HS-5 (cell line): ENCODE measurements around the gene VSTM2B.

Source experiments
- DNase-seq: peaks from one replicate; pipeline ENCODE4 v3.0.0-alpha.2; 2012; ENCODE audit warnings: low read depth

The VSTM2B gene

GRCh38 chr19:29516358-29516725 lies 9.5 kb upstream of the VSTM2B start:
- DNase-seq, result no peak

GRCh38 chr19:29516821-29517395 lies 8.9 kb upstream of the VSTM2B start:
- no peak for DNase-seq

DNA sequence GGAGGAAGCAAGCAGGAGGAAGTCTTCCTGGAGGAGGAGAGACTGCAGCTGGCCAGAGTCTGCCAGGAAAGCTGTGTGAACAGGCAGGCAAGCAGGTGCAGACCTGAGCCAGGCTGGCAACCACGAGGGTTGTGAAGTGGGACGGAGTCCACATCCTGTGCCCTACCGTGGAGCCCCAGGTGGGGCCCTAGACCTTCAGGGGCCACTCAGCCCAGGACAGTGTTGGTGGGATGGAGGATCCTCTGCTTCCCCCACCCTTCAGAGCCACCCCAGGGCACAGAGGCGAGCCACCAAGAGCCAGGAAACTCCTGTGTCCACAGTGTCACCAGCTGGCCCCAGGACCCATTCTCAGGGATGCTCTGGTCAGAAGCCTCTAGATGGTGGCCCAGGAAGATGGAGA lies 8.4 kb upstream of the VSTM2B start:
- no peak for DNase-seq

DNA sequence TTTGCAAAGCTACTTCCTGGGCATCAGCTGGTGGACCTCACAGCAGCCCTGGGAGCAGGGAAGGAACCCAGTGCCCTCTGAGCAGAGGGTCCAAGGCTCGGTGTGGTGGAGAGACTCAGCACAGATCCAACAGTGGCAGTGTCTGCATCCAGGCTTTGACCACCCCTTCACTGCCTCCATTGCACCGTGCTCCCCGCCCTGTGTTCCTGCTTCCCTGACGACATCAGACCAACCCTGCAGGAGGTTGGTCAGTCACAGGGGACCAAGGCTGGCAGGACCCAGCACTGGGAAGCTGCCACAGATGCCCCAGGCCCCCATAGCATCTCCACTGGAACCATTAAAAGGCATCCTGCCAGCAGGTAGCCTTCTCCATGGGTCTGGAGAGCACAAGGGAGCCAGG lies 7.8 kb upstream of the VSTM2B start:
- no peak for DNase-seq

DNA sequence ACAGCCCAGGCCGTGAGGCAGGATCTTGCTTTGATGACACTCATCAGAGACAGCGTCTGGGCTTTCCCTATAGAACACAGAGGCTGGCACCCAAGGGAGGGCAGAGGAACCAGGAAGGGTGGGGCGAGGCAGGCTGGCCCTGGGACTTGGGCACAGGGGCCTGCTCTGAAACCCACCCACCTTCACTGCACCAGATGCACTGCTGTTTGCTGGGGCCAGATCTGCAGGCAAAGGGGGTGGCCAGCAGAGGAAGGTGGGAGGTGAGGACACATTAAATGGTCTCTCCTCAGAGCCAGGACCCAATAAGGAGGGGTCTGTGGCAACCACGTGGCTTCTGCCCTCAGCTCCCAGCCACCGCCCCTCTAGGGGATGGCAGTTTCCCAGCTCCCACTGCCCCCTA lies 6.6 kb upstream of the VSTM2B start:
- no peak for DNase-seq

- DNase-seq, result no peak
Observed at GRCh38 chr19:29519931-29520330, 5.9 kb upstream of the VSTM2B start.

DNA sequence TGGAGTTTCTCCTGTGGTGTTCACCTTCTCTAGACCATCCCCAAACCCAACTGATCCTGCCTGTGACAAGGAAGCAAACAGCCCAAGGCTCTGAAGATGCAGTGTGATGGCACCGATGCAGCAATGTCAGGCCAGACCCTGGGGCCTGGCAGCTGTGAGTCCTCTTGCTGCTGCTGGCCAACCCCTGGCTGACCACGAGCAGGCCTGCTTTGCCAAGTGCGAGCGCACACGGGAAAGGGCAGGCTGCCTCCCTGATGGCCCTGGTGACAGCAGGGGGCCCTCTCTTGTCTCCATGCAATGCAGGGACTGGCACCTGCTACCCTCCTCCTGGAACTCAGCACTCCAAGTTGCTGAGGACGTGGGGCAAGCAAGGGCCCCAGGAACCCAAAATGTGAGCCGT lies 5.4 kb upstream of the VSTM2B start:
- DNase-seq, result no peak

DNA sequence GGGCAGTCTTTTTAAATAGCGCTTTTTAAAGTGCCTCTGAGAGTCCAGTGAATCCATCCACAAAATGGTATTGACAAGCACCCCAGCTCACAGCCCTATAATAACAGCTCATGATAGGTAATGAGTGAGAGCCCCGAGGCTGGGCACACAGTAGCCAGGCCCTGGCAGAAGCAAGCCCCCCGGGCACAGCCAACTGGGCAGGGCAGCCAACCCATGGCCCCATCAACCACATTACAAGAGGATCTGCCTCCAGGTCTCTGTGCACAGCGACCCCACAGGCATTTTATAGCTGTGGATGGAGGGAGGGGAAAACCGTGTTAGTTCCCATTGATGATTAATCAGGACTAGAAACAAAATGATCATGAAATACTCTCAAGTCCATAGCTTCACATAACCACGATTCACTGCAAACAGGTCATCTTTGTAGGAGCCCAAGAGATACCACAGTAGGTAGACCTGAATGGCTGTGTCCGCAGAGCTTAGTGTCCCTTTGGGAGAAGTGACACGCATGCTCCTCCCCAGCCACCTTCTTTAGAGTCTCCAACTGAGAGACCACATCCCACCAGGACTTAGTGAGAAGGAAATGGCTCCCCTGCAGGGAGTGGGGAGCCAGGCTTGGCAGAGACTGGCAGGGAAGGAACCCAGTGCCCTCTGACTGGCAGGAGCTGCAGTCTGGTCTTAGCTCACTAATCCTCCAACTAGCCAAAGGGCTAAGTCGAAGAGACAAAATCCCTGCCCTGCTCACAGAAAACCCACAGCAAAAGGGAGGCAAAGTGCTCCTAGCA lies 4.3 kb upstream of the VSTM2B start:
- no peak for DNase-seq

DNA sequence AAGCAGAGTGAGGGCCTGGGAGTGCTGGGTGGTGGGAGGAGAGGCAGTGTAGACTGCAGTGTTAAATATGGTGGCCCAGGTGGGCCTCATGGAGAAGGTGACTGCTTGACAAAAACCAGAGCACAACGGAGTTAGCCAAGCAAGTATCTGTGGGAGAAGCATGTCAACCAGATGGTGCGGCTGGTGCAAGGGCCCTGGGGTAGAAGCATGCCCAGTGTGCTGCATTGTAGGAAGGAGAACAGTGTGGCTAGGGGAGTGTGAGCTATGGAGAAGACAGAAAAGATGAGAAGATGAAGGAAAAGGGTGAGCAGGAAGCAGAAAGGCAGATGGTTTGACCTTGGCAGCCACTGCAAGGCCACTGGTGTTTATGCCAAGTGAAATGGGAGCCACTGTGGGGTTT lies 2.2 kb upstream of the VSTM2B start:
- no peak for DNase-seq

DNA sequence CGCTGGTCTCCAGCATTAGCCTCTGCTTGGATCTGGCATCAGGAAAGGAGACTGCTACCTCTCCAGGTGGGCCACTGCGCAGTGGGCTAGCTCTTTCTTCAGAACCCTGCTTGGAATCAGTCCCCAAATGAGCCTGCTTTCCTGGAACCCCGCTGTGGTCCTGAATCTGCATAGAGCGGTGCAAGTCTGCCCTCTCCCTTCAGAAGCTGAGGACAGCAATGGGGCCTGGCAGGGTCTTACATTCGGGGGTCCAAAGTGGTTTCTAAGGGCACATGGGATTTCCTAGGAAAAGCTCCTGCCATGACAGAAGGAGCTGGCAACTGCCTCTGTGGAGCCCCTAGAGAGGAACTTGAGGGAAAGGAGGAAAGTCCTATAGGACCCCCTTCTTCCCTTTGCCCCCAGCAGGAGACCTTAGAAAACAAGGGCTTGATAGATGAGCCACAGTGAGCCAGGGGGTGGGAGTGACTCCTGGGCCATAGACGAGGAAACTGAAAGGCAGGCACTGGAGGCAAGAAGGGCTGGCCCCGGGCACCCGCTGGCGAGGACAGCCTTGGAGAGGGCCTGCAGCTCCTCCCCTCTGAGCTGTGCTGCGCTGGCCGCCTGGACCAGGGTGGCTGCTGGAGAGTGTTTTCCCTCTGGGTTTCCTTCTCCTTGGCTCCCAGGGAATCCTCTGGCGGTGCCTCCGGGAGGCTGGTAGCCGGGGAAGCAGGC lies 1.4 kb upstream of the VSTM2B start:
- DNase-seq, result no peak

DNA sequence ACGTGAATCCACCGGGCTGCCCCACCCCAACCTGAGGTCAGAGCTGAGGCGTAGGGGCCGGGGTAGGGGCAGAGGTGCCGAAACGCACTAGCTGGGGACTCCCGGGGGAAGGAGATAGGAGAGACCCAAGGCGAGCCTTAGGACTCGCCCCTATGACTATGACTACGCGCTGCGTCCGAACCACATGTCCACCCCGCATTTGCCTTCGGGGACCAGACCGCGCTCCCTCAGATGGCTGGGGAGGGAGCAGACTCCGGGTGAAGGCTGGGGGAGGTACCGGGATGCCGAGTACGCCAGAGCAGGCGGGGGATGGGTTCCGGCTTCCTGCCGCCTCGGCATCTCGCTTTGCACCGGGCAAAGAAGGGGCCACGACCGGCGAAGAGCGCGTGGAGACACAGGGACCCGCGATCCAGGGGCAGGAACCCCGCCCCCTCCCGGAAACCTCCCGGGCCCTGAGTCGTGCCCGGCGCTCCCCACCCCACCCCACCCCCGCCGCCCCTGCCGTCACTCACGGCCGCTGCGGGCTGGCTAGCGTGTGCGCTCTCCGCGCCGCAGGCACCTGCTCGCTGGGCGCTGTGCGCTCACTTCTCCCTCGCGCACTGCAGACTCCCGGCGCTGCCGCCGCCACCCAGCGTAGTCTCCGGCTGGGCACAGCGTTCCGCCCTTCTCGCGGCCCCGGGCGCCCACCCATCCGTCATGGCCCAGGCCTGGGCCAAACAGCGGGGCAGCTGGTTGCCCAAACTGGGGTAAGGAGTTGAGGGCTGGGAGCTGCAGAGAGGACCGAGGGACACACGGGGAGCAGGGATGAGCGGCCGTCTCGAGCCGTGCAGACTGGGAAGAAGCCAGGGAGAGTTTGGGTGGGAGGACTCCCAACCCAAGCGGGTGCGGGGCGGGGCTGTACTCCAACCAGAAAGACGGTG lies 622 bp upstream of the VSTM2B start:
- DNase-seq, result no peak

GRCh38 chr19:29526730-29527499 lies 1.1 kb downstream of the VSTM2B start:
- DNase-seq, result no peak

DNA sequence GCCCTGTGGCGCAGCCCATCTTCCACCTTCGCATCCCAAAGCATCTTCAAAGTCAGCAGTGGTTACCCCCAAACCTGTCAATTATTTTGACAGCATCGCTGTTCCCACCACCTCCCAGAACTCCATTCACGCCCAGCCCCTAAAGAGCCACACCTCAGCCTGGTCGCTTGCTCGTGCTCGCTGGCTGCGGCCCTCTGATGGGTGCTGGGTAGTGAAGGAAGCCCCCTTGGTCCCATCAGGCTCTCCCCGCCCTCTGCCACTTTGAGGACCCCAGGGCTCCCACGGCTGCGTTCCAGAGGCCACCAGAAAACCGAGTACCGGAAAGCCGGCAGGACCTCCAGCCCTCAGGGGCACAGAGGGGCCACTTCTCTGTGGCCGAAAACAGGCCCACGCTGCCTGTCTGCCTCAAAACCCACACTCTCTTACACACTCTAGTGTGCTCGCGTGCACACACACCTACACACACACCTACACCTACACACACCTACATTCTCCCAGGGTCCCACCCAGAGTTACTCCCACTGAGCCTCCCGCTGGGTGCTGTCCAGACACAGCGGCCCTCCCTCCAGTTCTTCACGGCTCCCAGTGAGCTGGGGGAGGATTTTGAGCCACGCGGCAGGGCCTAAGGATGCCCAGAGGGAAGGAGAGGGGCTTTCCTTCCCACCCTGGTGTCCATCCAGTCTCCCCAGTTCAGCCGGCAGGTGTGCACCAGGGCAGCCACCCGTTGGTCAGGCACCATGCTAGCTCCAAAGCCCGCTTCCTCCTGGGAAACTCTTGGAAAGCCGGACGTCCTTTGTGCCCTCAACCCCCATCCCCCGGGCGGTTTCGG lies 1.9 kb downstream of the VSTM2B start:
- no peak for DNase-seq

DNA sequence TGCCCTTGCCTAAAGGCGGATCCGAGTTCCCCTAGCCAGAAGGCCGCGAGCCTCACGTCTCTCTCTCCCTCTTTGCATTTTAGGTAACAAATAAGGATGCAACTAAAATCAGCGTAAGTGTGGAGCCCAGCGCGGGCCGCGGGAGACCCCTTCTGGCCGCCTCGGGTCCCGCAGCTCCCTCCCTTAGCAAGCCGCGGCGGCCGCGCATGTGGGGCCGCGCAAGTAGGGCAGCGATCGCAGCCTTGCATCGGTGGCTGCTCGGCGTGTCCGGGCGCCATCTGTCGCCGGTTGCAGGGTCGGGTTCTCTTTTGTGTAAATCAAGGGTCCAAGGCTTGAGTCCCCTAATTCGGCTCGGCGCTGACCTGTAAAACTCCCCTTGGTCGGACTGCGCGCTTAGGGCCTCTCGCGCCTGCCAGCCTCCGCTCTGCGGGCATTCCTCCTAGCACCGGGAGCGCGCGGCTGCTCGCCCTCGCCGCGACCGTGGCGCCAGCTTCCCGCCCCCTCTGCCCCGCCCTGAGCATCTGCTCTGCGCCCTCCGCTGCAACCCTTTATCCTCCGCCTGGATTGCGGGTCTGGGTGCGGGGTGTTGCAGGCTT lies 2.7 kb downstream of the VSTM2B start:
- DNase-seq, result no peak

DNA sequence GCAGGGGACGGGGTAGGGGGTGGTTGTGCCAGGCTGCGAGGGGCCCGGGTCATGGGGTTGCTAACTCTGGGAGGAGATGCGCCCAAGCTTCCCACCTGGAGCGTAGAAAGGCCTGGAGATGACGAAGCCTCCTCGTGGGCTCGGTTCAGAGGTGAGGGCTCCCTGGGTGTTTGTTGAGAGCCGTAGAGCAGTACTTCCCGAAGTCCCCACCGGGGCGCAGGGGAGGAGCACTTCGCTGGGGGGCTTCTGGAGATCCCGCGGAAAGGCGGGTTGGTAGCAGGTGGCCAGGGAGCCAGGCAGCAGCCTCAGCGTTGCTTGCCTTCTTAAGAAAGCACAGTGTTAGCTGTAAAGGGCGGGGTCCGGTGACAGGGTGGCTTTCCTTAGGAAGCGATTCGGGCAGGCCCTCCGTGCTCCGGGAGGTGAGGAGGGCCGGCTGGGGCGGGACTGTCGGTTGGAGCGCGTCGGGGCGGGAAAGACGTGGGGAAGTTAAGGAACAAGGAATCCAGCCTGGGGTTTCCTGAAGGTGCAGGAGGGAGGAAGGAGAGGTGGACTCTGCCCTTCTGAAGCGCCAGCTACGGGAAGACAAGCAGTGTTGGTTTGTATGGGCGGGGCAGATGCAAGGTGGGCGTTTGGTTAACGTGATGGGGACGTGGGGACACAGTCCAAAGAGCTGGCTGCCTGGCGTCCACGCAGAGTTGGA lies 3.3 kb downstream of the VSTM2B start:
- DNase-seq, result no peak

GRCh38 chr19:29529646-29530539 lies 4.1 kb downstream of the VSTM2B start:
- DNase-seq, result no peak

GRCh38 chr19:29530540-29531457 lies 5.0 kb downstream of the VSTM2B start:
- DNase-seq, result no peak
